Parathyroid adenoma (tissue), 2 donors: ENCODE data around the gene ACP4.

Experiments used
- H2AFZ ChIP-seq: fragments of 300-600 bp; sonication (generic); one replicate; pipeline ENCODE4 v1.7.0; 2017; ENCODE audit warnings: antibody characterized with exemption, mild to moderate bottlenecking
- H3K27ac ChIP-seq: fragments of 300-600 bp; sonication (generic); one replicate; pipeline ENCODE4 v1.7.0; 2017
- H3K27me3 ChIP-seq: fragments of 300-600 bp; sonication (generic); one replicate; pipeline ENCODE4 v1.7.0; 2017; ENCODE audit warnings: low read length; ENCODE audit not compliant: control insufficient read depth, insufficient read depth
- H3K36me3 ChIP-seq: fragments of 300-600 bp; sonication (generic); one replicate; pipeline ENCODE4 v1.7.0; 2017; ENCODE audit warnings: low read length; ENCODE audit not compliant: control insufficient read depth, insufficient read depth
- H3K4me1 ChIP-seq: fragments of 300-600 bp; sonication (generic); one replicate; pipeline ENCODE4 v1.7.0; 2017; ENCODE audit warnings: control low read depth
- H3K4me2 ChIP-seq: fragments of 300-600 bp; sonication (generic); one replicate; pipeline ENCODE4 v1.7.0; 2017; ENCODE audit warnings: low read length
- H3K4me3 ChIP-seq: fragments of 300-600 bp; sonication (generic); one replicate; pipeline ENCODE4 v1.7.0; 2017; ENCODE audit warnings: low read depth, low read length
- H3K79me2 ChIP-seq: fragments of 300-600 bp; sonication (generic); one replicate; pipeline ENCODE4 v1.7.0; 2017; ENCODE audit warnings: control low read depth
- H3K9ac ChIP-seq: fragments of 300-600 bp; sonication (generic); one replicate; pipeline ENCODE4 v1.7.0; 2017; ENCODE audit warnings: mild to moderate bottlenecking
- H3K9me3 ChIP-seq: fragments of 300-600 bp; sonication (generic); one replicate; pipeline ENCODE4 v1.7.0; 2017; ENCODE audit warnings: low read length; ENCODE audit not compliant: control insufficient read depth
- CTCF ChIP-seq: fragments of 300-600 bp; sonication (generic); IDR thresholded peaks from one replicate; pipeline ENCODE4 v1.7.0; 2017; ENCODE audit warnings: antibody characterized with exemption, mild to moderate bottlenecking
- donor health status: primary hyperparathyroidism.

The ACP4 gene

GRCh38 chr19:50812474-50812873, 22.3 kb downstream of the ACP4 start:
- Histone ChIP-seq H3K36me3 (no peaks in the 10 kb centered on the region), H3K9me3 (no peaks in the 10 kb centered on the region), H3K79me2 (no peaks in the 10 kb centered on the region), H3K27ac (no peak overlapping the region), H3K4me3 (no peak overlapping the region), H3K4me1 (no peaks in the 10 kb centered on the region), H3K9ac (no peak overlapping the region), H3K4me2 (no peak overlapping the region), H2AFZ (no peak overlapping the region), H3K27me3 (no peaks in the 10 kb centered on the region)
- TF ChIP-seq CTCF, result no peak

- H3K4me1 ChIP-seq, result no peaks in the 10 kb centered on the region
- H3K4me2 ChIP-seq, result no peak overlapping the region
- no peak overlapping the region for H2AFZ ChIP-seq
- H3K27ac ChIP-seq, result no peak overlapping the region
- no peaks in the 10 kb centered on the region for H3K36me3 ChIP-seq
- no peaks in the 10 kb centered on the region for H3K9me3 ChIP-seq
- no peaks in the 10 kb centered on the region for H3K27me3 ChIP-seq
- H3K9ac ChIP-seq, result no peak overlapping the region
- H3K4me3 ChIP-seq, result no peak overlapping the region
- H3K79me2 ChIP-seq, result no peaks in the 10 kb centered on the region
- TF ChIP-seq CTCF, result no peak
Measured at GRCh38 chr19:50814883-50815282, 24.7 kb downstream of the ACP4 start.

- Histone ChIP-seq H3K4me1 (no peaks in the 10 kb centered on the region), H3K27ac (no peak overlapping the region), H3K79me2 (no peaks in the 10 kb centered on the region), H3K4me2 (no peak overlapping the region), H3K36me3 (no peaks in the 10 kb centered on the region), H2AFZ (no peak overlapping the region), H3K27me3 (no peaks in the 10 kb centered on the region), H3K9me3 (no peaks in the 10 kb centered on the region), H3K9ac (no peak overlapping the region), H3K4me3 (no peak overlapping the region)
- TF ChIP-seq CTCF, result no peak
Measured at GRCh38 chr19:50815439-50815838, 25.2 kb downstream of the ACP4 start.

- H3K36me3 ChIP-seq, result no peaks in the 10 kb centered on the region
- H3K4me2 ChIP-seq, result peak overlapping the region; percentile 59
- H3K79me2 ChIP-seq, result no peaks in the 10 kb centered on the region
- H3K27ac ChIP-seq, result no peak overlapping the region
- H2AFZ ChIP-seq, result peak overlapping the region; percentile 58
- no peak overlapping the region for H3K9ac ChIP-seq
- peak overlapping the region; percentile 6 for H3K4me3 ChIP-seq
- TF ChIP-seq CTCF, result no peak
- H3K9me3 ChIP-seq, result no peaks in the 10 kb centered on the region
- no peaks in the 10 kb centered on the region for H3K4me1 ChIP-seq
- H3K27me3 ChIP-seq, result peaks cover 3% of the 10 kb centered on the region
Measured at GRCh38 chr19:50817941-50818858, 28.0 kb downstream of the ACP4 start.
